B cell (primary cell): ENCODE measurements around the gene DNM2. TPM values are rescaled to one million over a fixed set of nuclear protein-coding genes. Genes with fewer than 3 reads are reported as not detected.

ENCODE experiments used
- ATAC-seq: fragments of 200-7000 bp; cut with Tn5 transposase; one replicate; pipeline ENCODE4 v1.10.0; 2021; ENCODE audit warnings: low read depth, mild to moderate bottlenecking, moderate number of reproducible peaks, moderate library complexity
- CTCF ChIA-PET: fragments of 350-600 bp; sonication (Branson Sonifier 250); formaldehyde crosslinking; loops from one replicate; lab custom pipeline; 2021; ENCODE audit warnings: antibody characterized with exemption, inconsistent platforms; lab: Charles Lee
- POLR2A ChIA-PET: fragments of 350-600 bp; sonication (Branson Sonifier 250); formaldehyde crosslinking; loops from one replicate; lab custom pipeline; 2021; ENCODE audit warnings: antibody characterized with exemption; lab: Charles Lee
- DNase-seq: peaks from one replicate; pipeline ENCODE4 v3.0.0; 2013
- H2AFZ ChIP-seq: 2 replicates; pipeline ENCODE4 v1.6.1; 2012; ENCODE audit warnings: mild to moderate bottlenecking, low read depth, low read length; ENCODE audit not compliant: insufficient read depth, poor library complexity, severe bottlenecking
- H3K27ac ChIP-seq, 2 donors: 1 replicate in 1 of 2; 2 replicates in 1 of 2; pipeline ENCODE4 v1.5.1; 2012 to 2013; ENCODE audit warnings: low read length in 2 of 2, mild to moderate bottlenecking in 2 of 2, moderate library complexity in 1 of 2
- H3K27me3 ChIP-seq, 4 experiments: fragments of 200-600 bp in 1 of 4; sonication (generic) in 1 of 4; replicated peaks in 1 of 4; 1 replicate in 2 of 4; 2 replicates in 2 of 4; pipeline versions ENCODE4 v1.6.1 to v1.7.0; 2013 to 2016; ENCODE audit warnings: low read length in 3 of 4, mild to moderate bottlenecking in 2 of 4, mixed read lengths in 1 of 4, moderate library complexity in 1 of 4; ENCODE audit not compliant: insufficient read depth in 4 of 4, control insufficient read depth in 3 of 4; ENCODE audit errors: control extremely low read depth in 1 of 4
- H3K36me3 ChIP-seq, 2 experiments: replicated peaks in 1 of 2; 1 replicate in 1 of 2; 2 replicates in 1 of 2; pipeline versions ENCODE4 v1.6.1 to v1.7.1; 2013; ENCODE audit warnings: low read length in 1 of 2; ENCODE audit not compliant: insufficient read depth in 2 of 2, control insufficient read depth in 1 of 2; ENCODE audit errors: control extremely low read depth in 1 of 2, extremely low read depth in 1 of 2
- H3K4me1 ChIP-seq, 2 donors: fragments of 200-600 bp in 1 of 2; sonication (generic) in 1 of 2; 1 replicate in 1 of 2; 2 replicates in 1 of 2; pipeline versions ENCODE4 v1.5.1 to v1.6.1; 2013 to 2017; ENCODE audit warnings: low read length in 2 of 2; ENCODE audit not compliant: control insufficient read depth in 2 of 2, insufficient read depth in 2 of 2
- H3K4me2 ChIP-seq: replicated peaks from 2 replicates; pipeline ENCODE3; 2012; ENCODE audit warnings: mild to moderate bottlenecking, low read depth, low read length; ENCODE audit not compliant: poor library complexity, severe bottlenecking
- H3K4me3 ChIP-seq, 5 experiments: fragments of 200-600 bp in 1 of 5; sonication (generic) in 1 of 5; 1 replicate in 3 of 5; 2 replicates in 2 of 5; pipeline versions ENCODE4 v1.5.1 to v1.7.0; 2011 to 2016; ENCODE audit warnings: low read length in 4 of 5, mild to moderate bottlenecking in 4 of 5, low read depth in 2 of 5, control low read depth in 1 of 5, moderate library complexity in 1 of 5; ENCODE audit not compliant: insufficient read depth in 1 of 5; ENCODE audit errors: control extremely low read depth in 1 of 5, extremely low read depth in 1 of 5
- H3K79me2 ChIP-seq: fragments of 200-600 bp; sonication (generic); one replicate; pipeline ENCODE4 v1.6.0; 2016; ENCODE audit warnings: low read length; ENCODE audit not compliant: control insufficient read depth, insufficient read depth
- H3K9ac ChIP-seq: fragments of 200-600 bp; sonication (generic); 2 replicates; pipeline ENCODE4 v1.6.1; 2017; ENCODE audit warnings: mild to moderate bottlenecking, low read length, moderate library complexity
- H3K9me3 ChIP-seq, 3 donors: one replicate each; pipeline versions ENCODE4 v1.6.1 to v1.7.1; 2013; ENCODE audit warnings: low read length in 2 of 3; ENCODE audit not compliant: control insufficient read depth in 2 of 3, insufficient read depth in 1 of 3; ENCODE audit errors: control extremely low read depth in 1 of 3
- H4K20me1 ChIP-seq: 2 replicates; pipeline ENCODE4 v1.6.0; 2012; ENCODE audit warnings: mild to moderate bottlenecking, low read length; ENCODE audit not compliant: insufficient read depth, control insufficient read depth, poor library complexity, severe bottlenecking
- H3K27ac Mint-ChIP-seq: one replicate; pipeline ENCODE4 v1.8.0; 2021; ENCODE audit warnings: mixed read lengths
- H3K27me3 Mint-ChIP-seq: one replicate; pipeline ENCODE4 v1.8.0; 2021; ENCODE audit warnings: mixed read lengths
- H3K4me1 Mint-ChIP-seq: one replicate; pipeline ENCODE4 v1.8.0; 2021; ENCODE audit warnings: mixed read lengths
- H3K4me3 Mint-ChIP-seq: one replicate; pipeline ENCODE4 v1.8.0; 2021; ENCODE audit warnings: mixed read lengths
- H3K9me3 Mint-ChIP-seq: one replicate; pipeline ENCODE4 v1.8.0; 2022; ENCODE audit warnings: mixed read lengths; ENCODE audit not compliant: insufficient read depth
- CTCF ChIP-seq: fragments of 200-600 bp; IDR thresholded peaks from one replicate; pipeline ENCODE4 v1.8.0; 2022; ENCODE audit warnings: antibody characterized with exemption, mild to moderate bottlenecking
- EZH2 ChIP-seq: IDR thresholded peaks from 2 replicates; pipeline ENCODE4 v1.6.1; 2012; ENCODE audit warnings: borderline replicate concordance, low read depth, mild to moderate bottlenecking, moderate library complexity, low read length; ENCODE audit not compliant: insufficient read depth, poor library complexity, severe bottlenecking
- WGBS: methylation state at CpG from one replicate; pipeline ENCODE4 v1.1.5; 2013; ENCODE audit warnings: missing lambda C conversion rate; ENCODE audit not compliant: insufficient coverage; 5-methylcytosine and 5-hydroxymethylcytosine counted together
- intact Hi-C: fragments of 100-400 bp; cut with micrococcal nuclease; formaldehyde crosslinking; loops from one replicate; pipeline ENCODE4 v1.10.0; 2022
- polyA plus RNA-seq: library from polyadenylated mRNA; depleted of rRNA; stranded (reverse); fragments of >200 nt; gene quantifications from 2 replicates; pipeline ENCODE4 v1.2.3, GENCODE V29; 2012
- total RNA-seq, 2 donors: library from RNA; stranded (reverse); fragments of 120-200 nt in 1 of 2; gene quantifications; 1 replicate in 1 of 2; 2 replicates in 1 of 2; pipeline versions ENCODE4 v1.2.3 to v1.2.4, GENCODE V29; 2013 to 2022

The DNM2 gene
- total and polyA plus RNA-seq, 2 donors (not counting 1 experiment from before 2014, with no cell fraction given): 163 to 353 TPM

GRCh38 chr19:10818301-10819123 is 100.6 kb downstream of the DNM2 start:
- H3K4me3 ChIP-seq: no peak overlapping the region
- H3K9ac ChIP-seq: no peak overlapping the region
- ChIA-PET CTCF (interaction anchor here (0.8 to 1.6 kb wide), 2 partner anchors 53 to 101 kb away, joined by 3 to 4 read pairs; partner anchors contain the start of gene DNM2), POLR2A (interaction anchor here (0.5 to 0.6 kb wide), 2 partner anchors 81 to 266 kb away, joined by 3 to 9 read pairs; no protein-coding TSS in a partner anchor)
- no peaks in the 10 kb centered on the region for H3K9me3 ChIP-seq
- Mint-ChIP-seq H3K9me3 (no peaks in the 10 kb centered on the region), H3K4me1 (no peaks in the 10 kb centered on the region), H3K4me3 (no peak overlapping the region), H3K27ac (no peak overlapping the region), H3K27me3 (no peaks in the 10 kb centered on the region)
- no peaks in the 10 kb centered on the region for H3K27me3 ChIP-seq
- intact Hi-C loops: no loop called here
- H4K20me1 ChIP-seq: peaks cover 9% of the 10 kb centered on the region
- H3K79me2 ChIP-seq: peaks cover 5% of the 10 kb centered on the region
- H3K4me2 ChIP-seq: no peak overlapping the region
- TF ChIP-seq EZH2: no peak
- TF ChIP-seq CTCF: no peak
- DNase-seq (no peak), ATAC-seq (no peak)
- 96% methylated on average over 18 of the region's 19 CpGs for WGBS
- H3K27ac ChIP-seq: no peak overlapping the region
- no peak overlapping the region for H2AFZ ChIP-seq
- H3K36me3 ChIP-seq: peaks cover 0 to 50% of the 10 kb centered on the region in 2 experiments
- no peaks in the 10 kb centered on the region for H3K4me1 ChIP-seq
